Hepatocyte (in vitro differentiated cells): ENCODE measurements around the gene FIGNL2. TPM values are rescaled to one million over a fixed set of nuclear protein-coding genes. Genes with fewer than 3 reads are reported as not detected.

Experiments
- DNase-seq: peaks from one replicate; pipeline ENCODE4 v3.0.0-alpha.2; 2016; ENCODE audit warnings: low spot score
- H2AFZ ChIP-seq: fragments of 200-600 bp; sonication (generic); 2 replicates; pipeline ENCODE4 v1.6.0; 2016; ENCODE audit warnings: antibody characterized with exemption, mild to moderate bottlenecking
- H3K27ac ChIP-seq: fragments of 200-600 bp; sonication (generic); 2 replicates; pipeline ENCODE4 v1.5.1; 2016; ENCODE audit warnings: mild to moderate bottlenecking
- H3K27me3 ChIP-seq: fragments of 200-600 bp; sonication (generic); 2 replicates; pipeline ENCODE4 v1.6.1; 2016
- H3K36me3 ChIP-seq: fragments of 200-600 bp; sonication (generic); replicated peaks from 2 replicates; pipeline ENCODE4 v1.5.1; 2016; ENCODE audit warnings: low read depth; ENCODE audit not compliant: insufficient read depth
- H3K4me1 ChIP-seq: fragments of 200-600 bp; sonication (generic); 2 replicates; pipeline ENCODE4 v1.5.1; 2016; ENCODE audit warnings: mild to moderate bottlenecking, moderate library complexity; ENCODE audit not compliant: insufficient read depth
- H3K4me2 ChIP-seq: fragments of 200-600 bp; sonication (generic); 2 replicates; pipeline ENCODE4 v1.6.0; 2016
- H3K4me3 ChIP-seq: fragments of 200-600 bp; sonication (generic); 2 replicates; pipeline ENCODE4 v1.5.1; 2016; ENCODE audit warnings: mild to moderate bottlenecking
- H3K79me2 ChIP-seq: fragments of 200-600 bp; sonication (generic); 2 replicates; pipeline ENCODE4 v1.6.0; 2017; ENCODE audit warnings: mild to moderate bottlenecking
- H3K9me2 ChIP-seq: fragments of 200-600 bp; sonication (generic); replicated peaks from 2 replicates; pipeline ENCODE4 v1.6.0; 2017; ENCODE audit warnings: mild to moderate bottlenecking; ENCODE audit not compliant: insufficient read depth
- H3K9me3 ChIP-seq: fragments of 200-600 bp; sonication (generic); 2 replicates; pipeline ENCODE4 v1.5.1; 2016; ENCODE audit warnings: low read depth, mild to moderate bottlenecking
- H4K20me1 ChIP-seq: fragments of 200-600 bp; sonication (generic); 2 replicates; pipeline ENCODE4 v1.6.0; 2016; ENCODE audit warnings: mild to moderate bottlenecking; ENCODE audit not compliant: insufficient read depth, poor library complexity, severe bottlenecking
- CTCF ChIP-seq: fragments of 200-600 bp; sonication (generic); IDR thresholded peaks from 2 replicates; pipeline ENCODE4 v1.5.1; 2016; ENCODE audit warnings: antibody characterized with exemption, mild to moderate bottlenecking; ENCODE audit not compliant: poor library complexity
- EZH2 ChIP-seq: fragments of 200-600 bp; sonication (generic); IDR thresholded peaks from 2 replicates; pipeline ENCODE4 v1.6.1; 2016; ENCODE audit warnings: antibody characterized with exemption, mild to moderate bottlenecking, borderline replicate concordance
- EZH2phosphoT487 ChIP-seq: fragments of 200-600 bp; sonication (generic); IDR thresholded peaks from one replicate; pipeline ENCODE4 v1.6.1; 2018; ENCODE audit warnings: antibody characterized with exemption, mild to moderate bottlenecking, low read depth, moderate library complexity; ENCODE audit not compliant: unreplicated experiment, severe bottlenecking
- WGBS: methylation state at CpG from one replicate; pipeline ENCODE4 v1.1.6; 2016; ENCODE audit warnings: low lambda C conversion rate; ENCODE audit errors: missing lambda C conversion rate; 5-methylcytosine and 5-hydroxymethylcytosine counted together
- polyA plus RNA-seq: library from polyadenylated mRNA; unstranded; fragments of >200 nt; fragmentation: Nextera tagmentation; extraction: Ambion mirVana; gene quantifications from 2 replicates; pipeline ENCODE4 v1.2.1, GENCODE V29; 2016
- total RNA-seq: library from RNA; depleted of rRNA; stranded (reverse); fragments of >200 nt; gene quantifications from 2 replicates; pipeline ENCODE4 v1.2.3, GENCODE V29; 2014

FIGNL2 gene
- total and polyA plus RNA-seq, 2 experiments from 2014 or later, result 1.1 to 3.2 TPM

DNA sequence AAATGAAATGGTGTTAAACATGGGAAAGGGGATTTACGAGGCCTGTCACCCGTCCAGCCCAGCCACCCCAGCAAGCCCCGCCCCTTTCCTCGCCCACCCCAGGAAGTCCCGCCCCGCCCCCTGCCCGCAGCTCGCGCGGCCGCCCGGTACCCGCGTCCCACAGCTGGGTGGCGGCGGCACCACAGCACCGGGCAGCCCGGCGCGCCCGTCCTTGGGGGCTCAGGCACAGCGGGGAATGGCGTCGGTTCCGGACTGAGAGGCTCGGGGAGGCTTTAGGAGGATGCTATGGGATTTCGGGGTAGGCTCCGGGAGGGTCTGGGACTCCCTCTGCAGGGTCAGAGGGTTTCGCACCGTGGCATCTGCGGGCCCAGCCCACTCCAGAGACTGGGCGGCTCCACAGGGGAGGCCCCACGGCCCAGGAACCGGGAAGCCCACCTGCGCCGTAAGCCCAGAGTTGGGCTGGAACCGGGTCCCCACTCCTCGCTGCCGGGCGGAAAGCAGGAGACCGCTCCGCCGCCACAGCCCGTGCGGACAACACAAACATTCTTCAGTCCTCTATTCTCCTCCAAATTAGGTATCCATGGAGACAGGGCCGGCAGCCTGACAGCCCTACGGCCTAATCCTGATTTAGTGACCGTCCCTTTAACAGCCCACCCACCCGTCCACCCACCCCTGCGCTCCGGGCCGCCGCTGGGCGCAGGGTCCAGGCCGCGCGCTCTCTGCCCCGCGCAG, 1.4 kb downstream of the FIGNL2 start:
- Histone ChIP-seq H3K9me3 (no peaks in the 10 kb centered on the region), H3K27ac (peak overlapping the region; percentile 78), H2AFZ (peak overlapping the region; percentile 84), H3K4me3 (peak overlapping the region; percentile 67), H3K9me2 (no peaks in the 10 kb centered on the region), H3K4me2 (peak overlapping the region; percentile 96), H3K36me3 (no peaks in the 10 kb centered on the region), H4K20me1 (peaks cover 5% of the 10 kb centered on the region), H3K27me3 (no peaks in the 10 kb centered on the region), H3K79me2 (peaks cover 35% of the 10 kb centered on the region), H3K4me1 (peaks cover 18% of the 10 kb centered on the region)
- peak; percentile 84 for DNase-seq
- TF ChIP-seq EZH2phosphoT487 (no peak), EZH2 (no peak), CTCF (no peak)
- 2% methylated on average over 38 of the region's 59 CpGs for WGBS

GRCh38 chr12:51846271-51846691, 2.2 kb downstream of the FIGNL2 start:
- no peaks in the 10 kb centered on the region for H3K27me3 ChIP-seq
- no peaks in the 10 kb centered on the region for H3K36me3 ChIP-seq
- DNase-seq, result no peak
- peak overlapping the region; percentile 96 for H3K4me2 ChIP-seq
- no peak overlapping the region for H2AFZ ChIP-seq
- no peaks in the 10 kb centered on the region for H3K9me2 ChIP-seq
- peaks cover 42% of the 10 kb centered on the region for H3K79me2 ChIP-seq
- TF ChIP-seq EZH2phosphoT487 (no peak), EZH2 (no peak), CTCF (no peak)
- peaks cover 5% of the 10 kb centered on the region for H4K20me1 ChIP-seq
- peaks cover 26% of the 10 kb centered on the region for H3K4me1 ChIP-seq
- peak overlapping the region; percentile 77 for H3K27ac ChIP-seq
- 64% methylated on average over 15 of the region's 15 CpGs for WGBS
- H3K9me3 ChIP-seq, result no peaks in the 10 kb centered on the region
- H3K4me3 ChIP-seq, result peak overlapping the region; percentile 67

GRCh38 chr12:51845482-51845881, 3.0 kb downstream of the FIGNL2 start:
- Histone ChIP-seq H3K4me1 (peaks cover 28% of the 10 kb centered on the region), H4K20me1 (peaks cover 5% of the 10 kb centered on the region), H3K4me3 (no peak overlapping the region), H3K9me3 (no peaks in the 10 kb centered on the region), H2AFZ (no peak overlapping the region), H3K9me2 (no peaks in the 10 kb centered on the region), H3K27me3 (no peaks in the 10 kb centered on the region), H3K36me3 (no peaks in the 10 kb centered on the region), H3K27ac (peak overlapping the region; percentile 77), H3K4me2 (peak overlapping the region; percentile 96), H3K79me2 (peaks cover 50% of the 10 kb centered on the region)
- WGBS, result 21% methylated on average over 6 of the region's 7 CpGs
- TF ChIP-seq EZH2phosphoT487 (no peak), CTCF (no peak), EZH2 (no peak)
- no peak for DNase-seq
